Chondrocyte (in vitro differentiated cells): Measurements from ENCODE around the gene PAK4. TPM values are rescaled to one million over a fixed set of nuclear protein-coding genes. Genes with fewer than 3 reads are reported as not detected.

Source experiments
- DNase-seq: peaks from one replicate; pipeline ENCODE4 v3.0.0; 2021; ENCODE audit warnings: mixed read lengths, low spot score
- H3K27ac Mint-ChIP-seq: one replicate; pipeline ENCODE4 v1.8.0; 2021; ENCODE audit warnings: mild to moderate bottlenecking, moderate library complexity, mixed read lengths; ENCODE audit not compliant: unreplicated experiment
- H3K27me3 Mint-ChIP-seq: 2 replicates; pipeline ENCODE4 v1.8.0; 2021; ENCODE audit warnings: low read depth, mixed read lengths
- H3K36me3 Mint-ChIP-seq: 2 replicates; pipeline ENCODE4 v1.8.0; 2021; ENCODE audit warnings: low read depth, mixed read lengths
- H3K4me1 Mint-ChIP-seq: 2 replicates; pipeline ENCODE4 v1.8.0; 2021; ENCODE audit warnings: low read depth, mild to moderate bottlenecking, mixed read lengths
- H3K4me3 Mint-ChIP-seq: one replicate; pipeline ENCODE4 v1.8.0; 2021; ENCODE audit warnings: mild to moderate bottlenecking, moderate library complexity, mixed read lengths; ENCODE audit not compliant: unreplicated experiment
- H3K9me3 Mint-ChIP-seq: 2 replicates; pipeline ENCODE4 v1.8.0; 2021; ENCODE audit warnings: low read depth, mixed read lengths
- CTCF ChIP-seq: fragments of 200-600 bp; sonication (generic); IDR thresholded peaks from 2 replicates; pipeline ENCODE4 v1.5.0; 2021; ENCODE audit warnings: antibody characterized with exemption, mild to moderate bottlenecking, moderate library complexity
- total RNA-seq: library from RNA; stranded (reverse); gene quantifications from 3 replicates; pipeline ENCODE4 v1.2.1, GENCODE V29; 2021

Gene PAK4
- total RNA-seq, 1 donor from 2014 or later, result 14.4 TPM

GRCh38 chr19:39160889-39161672 is 35.5 kb downstream of the PAK4 start:
- H3K36me3 Mint-ChIP-seq, result no peaks in the 10 kb centered on the region
- H3K4me1 Mint-ChIP-seq, result peaks cover 15% of the 10 kb centered on the region
- H3K4me3 Mint-ChIP-seq, result no peak overlapping the region
- no peak for TF ChIP-seq CTCF
- no peak for DNase-seq
- no peaks in the 10 kb centered on the region for H3K27me3 Mint-ChIP-seq
- H3K27ac Mint-ChIP-seq, result no peak overlapping the region
- H3K9me3 Mint-ChIP-seq, result no peaks in the 10 kb centered on the region

GRCh38 chr19:39162441-39163043 is 37.0 kb downstream of the PAK4 start:
- H3K36me3 Mint-ChIP-seq, result no peaks in the 10 kb centered on the region
- H3K4me1 Mint-ChIP-seq, result peaks cover 7% of the 10 kb centered on the region
- no peak overlapping the region for H3K4me3 Mint-ChIP-seq
- H3K27me3 Mint-ChIP-seq, result no peaks in the 10 kb centered on the region
- no peaks in the 10 kb centered on the region for H3K9me3 Mint-ChIP-seq
- no peak overlapping the region for H3K27ac Mint-ChIP-seq
- no peak for DNase-seq
- TF ChIP-seq CTCF, result no peak

- TF ChIP-seq CTCF, result no peak
- Mint-ChIP-seq H3K27me3 (no peaks in the 10 kb centered on the region), H3K27ac (no peak overlapping the region)
These were observed 38.0 kb downstream of the PAK4 start for GRCh38 chr19:39163621-39164020.

GRCh38 chr19:39164289-39164688 is 38.7 kb downstream of the PAK4 start:
- no peaks in the 10 kb centered on the region for H3K27me3 Mint-ChIP-seq
- TF ChIP-seq CTCF, result no peak

More at GRCh38 chr19:39163621-39164020, 38.0 kb downstream of the PAK4 start:
- no peaks in the 10 kb centered on the region for H3K9me3 Mint-ChIP-seq
- H3K4me3 Mint-ChIP-seq, result no peak overlapping the region
- H3K36me3 Mint-ChIP-seq, result no peaks in the 10 kb centered on the region
- no peaks in the 10 kb centered on the region for H3K4me1 Mint-ChIP-seq
- no peak for DNase-seq

GRCh38 chr19:39165857-39166256 is 40.3 kb downstream of the PAK4 start:
- no peaks in the 10 kb centered on the region for H3K9me3 Mint-ChIP-seq
- H3K27ac Mint-ChIP-seq, result no peak overlapping the region

More at GRCh38 chr19:39164289-39164688, 38.7 kb downstream of the PAK4 start:
- Mint-ChIP-seq H3K27ac (no peak overlapping the region), H3K36me3 (peaks cover 5% of the 10 kb centered on the region), H3K4me3 (no peak overlapping the region), H3K9me3 (no peaks in the 10 kb centered on the region), H3K4me1 (no peaks in the 10 kb centered on the region)
- no peak for DNase-seq

More at GRCh38 chr19:39165857-39166256, 40.3 kb downstream of the PAK4 start:
- Mint-ChIP-seq H3K4me1 (no peaks in the 10 kb centered on the region), H3K4me3 (no peak overlapping the region), H3K27me3 (no peaks in the 10 kb centered on the region), H3K36me3 (peaks cover 7% of the 10 kb centered on the region)
- TF ChIP-seq CTCF, result no peak
- no peak for DNase-seq
